ENCODE results near the gene HOMER3.

The HOMER3 gene

DNA sequence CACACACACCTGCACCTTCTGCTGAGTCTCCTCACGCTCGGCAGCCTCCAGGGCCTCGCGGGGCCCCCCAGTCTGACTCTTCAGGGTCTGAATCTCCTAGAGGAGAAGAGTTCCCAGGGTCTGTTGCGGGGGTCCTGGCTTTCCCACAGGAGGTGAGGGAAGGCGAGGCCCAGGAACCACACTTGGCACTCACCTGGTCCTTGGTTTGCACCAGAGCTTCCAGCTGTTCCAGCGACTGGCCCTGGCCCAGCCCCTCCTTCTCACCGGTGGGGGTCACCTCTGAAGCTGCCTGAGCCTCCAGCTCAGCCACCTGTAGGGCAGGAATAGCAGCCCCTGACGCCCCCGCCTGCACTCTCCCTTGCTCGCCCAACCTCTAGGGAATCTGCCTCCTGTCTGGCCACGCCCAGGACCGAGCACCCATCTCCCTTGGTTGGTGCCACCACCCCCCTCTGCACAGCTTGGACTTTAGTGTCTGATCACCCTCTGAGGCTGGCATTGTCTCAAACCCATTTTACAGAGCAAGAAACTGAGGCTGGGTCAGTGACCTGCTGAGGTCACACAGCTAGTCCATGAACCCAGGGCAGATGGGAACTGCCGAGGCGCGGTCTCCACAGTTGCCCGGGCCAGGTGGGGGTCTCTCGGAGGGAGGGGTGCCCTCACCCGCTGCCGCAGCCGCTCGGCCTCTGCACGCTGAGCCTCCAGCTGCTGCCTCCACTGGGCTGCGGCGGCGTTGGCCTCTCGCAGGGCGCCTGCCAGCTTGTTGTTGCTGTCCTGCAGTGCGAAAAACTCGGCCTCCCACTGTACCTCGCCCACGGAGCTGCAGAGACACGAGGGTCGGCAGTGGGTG is 9.5 kb downstream of the HOMER3 start:
- no peak for ATAC-seq
- TF ChIP-seq RARB (CRISPR knock-in tag; IDR thresholded peaks at IDR 0.05) (no peak), ZNF565 (CRISPR knock-in tag; conservative IDR thresholded peaks at IDR 0.05; ENCODE audit: low read depth) (no peak), BACH2 (CRISPR knock-in tag; IDR thresholded peaks at IDR 0.05; ENCODE audit: borderline replicate concordance) (no peak), CSDC2 (CRISPR knock-in tag; IDR thresholded peaks at IDR 0.05) (no peak), ZFP30 (CRISPR knock-in tag; IDR thresholded peaks at IDR 0.05) (no peak), ZFP3 (CRISPR knock-in tag; IDR thresholded peaks at IDR 0.05) (no peak), GLIS3 (CRISPR knock-in tag; IDR thresholded peaks at IDR 0.05) (no peak), ZC3H10 (CRISPR knock-in tag; IDR thresholded peaks at IDR 0.05) (no peak), SNAI2 (CRISPR knock-in tag; IDR thresholded peaks at IDR 0.05) (no peak), ESRRG (CRISPR knock-in tag; IDR thresholded peaks at IDR 0.05) (no peak), TOX (CRISPR knock-in tag; IDR thresholded peaks at IDR 0.05; ENCODE audit: borderline replicate concordance) (no peak)
- TF ChIP-seq, protein P1, sequence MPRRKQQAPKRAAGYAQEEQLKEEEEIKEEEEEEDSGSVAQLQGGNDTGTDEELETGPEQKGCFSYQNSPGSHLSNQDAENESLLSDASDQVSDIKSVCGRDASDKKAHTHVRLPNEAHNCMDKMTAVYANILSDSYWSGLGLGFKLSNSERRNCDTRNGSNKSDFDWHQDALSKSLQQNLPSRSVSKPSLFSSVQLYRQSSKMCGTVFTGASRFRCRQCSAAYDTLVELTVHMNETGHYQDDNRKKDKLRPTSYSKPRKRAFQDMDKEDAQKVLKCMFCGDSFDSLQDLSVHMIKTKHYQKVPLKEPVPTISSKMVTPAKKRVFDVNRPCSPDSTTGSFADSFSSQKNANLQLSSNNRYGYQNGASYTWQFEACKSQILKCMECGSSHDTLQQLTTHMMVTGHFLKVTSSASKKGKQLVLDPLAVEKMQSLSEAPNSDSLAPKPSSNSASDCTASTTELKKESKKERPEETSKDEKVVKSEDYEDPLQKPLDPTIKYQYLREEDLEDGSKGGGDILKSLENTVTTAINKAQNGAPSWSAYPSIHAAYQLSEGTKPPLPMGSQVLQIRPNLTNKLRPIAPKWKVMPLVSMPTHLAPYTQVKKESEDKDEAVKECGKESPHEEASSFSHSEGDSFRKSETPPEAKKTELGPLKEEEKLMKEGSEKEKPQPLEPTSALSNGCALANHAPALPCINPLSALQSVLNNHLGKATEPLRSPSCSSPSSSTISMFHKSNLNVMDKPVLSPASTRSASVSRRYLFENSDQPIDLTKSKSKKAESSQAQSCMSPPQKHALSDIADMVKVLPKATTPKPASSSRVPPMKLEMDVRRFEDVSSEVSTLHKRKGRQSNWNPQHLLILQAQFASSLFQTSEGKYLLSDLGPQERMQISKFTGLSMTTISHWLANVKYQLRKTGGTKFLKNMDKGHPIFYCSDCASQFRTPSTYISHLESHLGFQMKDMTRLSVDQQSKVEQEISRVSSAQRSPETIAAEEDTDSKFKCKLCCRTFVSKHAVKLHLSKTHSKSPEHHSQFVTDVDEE (CRISPR knock-in tag; IDR thresholded peaks at IDR 0.05), result no peak
- TF ChIP-seq, protein P2, sequence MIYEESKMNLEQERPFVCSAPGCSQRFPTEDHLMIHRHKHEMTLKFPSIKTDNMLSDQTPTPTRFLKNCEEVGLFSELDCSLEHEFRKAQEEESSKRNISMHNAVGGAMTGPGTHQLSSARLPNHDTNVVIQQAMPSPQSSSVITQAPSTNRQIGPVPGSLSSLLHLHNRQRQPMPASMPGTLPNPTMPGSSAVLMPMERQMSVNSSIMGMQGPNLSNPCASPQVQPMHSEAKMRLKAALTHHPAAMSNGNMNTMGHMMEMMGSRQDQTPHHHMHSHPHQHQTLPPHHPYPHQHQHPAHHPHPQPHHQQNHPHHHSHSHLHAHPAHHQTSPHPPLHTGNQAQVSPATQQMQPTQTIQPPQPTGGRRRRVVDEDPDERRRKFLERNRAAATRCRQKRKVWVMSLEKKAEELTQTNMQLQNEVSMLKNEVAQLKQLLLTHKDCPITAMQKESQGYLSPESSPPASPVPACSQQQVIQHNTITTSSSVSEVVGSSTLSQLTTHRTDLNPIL (CRISPR knock-in tag; IDR thresholded peaks at IDR 0.05; ENCODE audit: low read depth), result no peak

DNA sequence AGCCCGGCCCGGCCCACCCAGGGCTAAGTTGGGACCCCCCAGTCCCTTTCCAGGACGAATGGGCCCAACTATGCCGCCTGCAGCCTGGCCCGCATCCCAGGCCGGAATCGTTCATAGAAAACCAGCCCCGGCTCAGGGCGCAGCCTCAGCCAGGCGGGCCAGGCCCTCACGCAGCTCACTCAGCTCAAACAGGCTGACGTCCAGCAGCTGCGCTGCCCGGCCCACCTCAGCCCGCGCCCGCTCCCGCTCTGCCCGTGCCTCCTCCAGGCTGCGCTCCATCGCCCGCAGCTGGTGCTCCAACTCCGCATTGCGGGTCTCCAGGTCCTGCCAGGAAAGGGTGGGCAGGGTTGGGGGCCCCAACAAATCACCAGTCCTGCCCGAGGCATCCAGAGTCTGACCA is 11.7 kb downstream of the HOMER3 start:
- TF ChIP-seq, protein P3, sequence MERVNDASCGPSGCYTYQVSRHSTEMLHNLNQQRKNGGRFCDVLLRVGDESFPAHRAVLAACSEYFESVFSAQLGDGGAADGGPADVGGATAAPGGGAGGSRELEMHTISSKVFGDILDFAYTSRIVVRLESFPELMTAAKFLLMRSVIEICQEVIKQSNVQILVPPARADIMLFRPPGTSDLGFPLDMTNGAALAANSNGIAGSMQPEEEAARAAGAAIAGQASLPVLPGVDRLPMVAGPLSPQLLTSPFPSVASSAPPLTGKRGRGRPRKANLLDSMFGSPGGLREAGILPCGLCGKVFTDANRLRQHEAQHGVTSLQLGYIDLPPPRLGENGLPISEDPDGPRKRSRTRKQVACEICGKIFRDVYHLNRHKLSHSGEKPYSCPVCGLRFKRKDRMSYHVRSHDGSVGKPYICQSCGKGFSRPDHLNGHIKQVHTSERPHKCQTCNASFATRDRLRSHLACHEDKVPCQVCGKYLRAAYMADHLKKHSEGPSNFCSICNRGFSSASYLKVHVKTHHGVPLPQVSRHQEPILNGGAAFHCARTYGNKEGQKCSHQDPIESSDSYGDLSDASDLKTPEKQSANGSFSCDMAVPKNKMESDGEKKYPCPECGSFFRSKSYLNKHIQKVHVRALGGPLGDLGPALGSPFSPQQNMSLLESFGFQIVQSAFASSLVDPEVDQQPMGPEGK (CRISPR knock-in tag; IDR thresholded peaks at IDR 0.05; ENCODE audit: borderline replicate concordance), result no peak
- TF ChIP-seq, protein P4, sequence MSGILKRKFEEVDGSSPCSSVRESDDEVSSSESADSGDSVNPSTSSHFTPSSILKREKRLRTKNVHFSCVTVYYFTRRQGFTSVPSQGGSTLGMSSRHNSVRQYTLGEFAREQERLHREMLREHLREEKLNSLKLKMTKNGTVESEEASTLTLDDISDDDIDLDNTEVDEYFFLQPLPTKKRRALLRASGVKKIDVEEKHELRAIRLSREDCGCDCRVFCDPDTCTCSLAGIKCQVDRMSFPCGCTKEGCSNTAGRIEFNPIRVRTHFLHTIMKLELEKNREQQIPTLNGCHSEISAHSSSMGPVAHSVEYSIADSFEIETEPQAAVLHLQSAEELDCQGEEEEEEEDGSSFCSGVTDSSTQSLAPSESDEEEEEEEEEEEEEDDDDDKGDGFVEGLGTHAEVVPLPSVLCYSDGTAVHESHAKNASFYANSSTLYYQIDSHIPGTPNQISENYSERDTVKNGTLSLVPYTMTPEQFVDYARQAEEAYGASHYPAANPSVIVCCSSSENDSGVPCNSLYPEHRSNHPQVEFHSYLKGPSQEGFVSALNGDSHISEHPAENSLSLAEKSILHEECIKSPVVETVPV (CRISPR knock-in tag; IDR thresholded peaks at IDR 0.05), result no peak
- TF ChIP-seq, protein P2 (CRISPR knock-in tag; IDR thresholded peaks at IDR 0.05; ENCODE audit: low read depth), result no peak
- TF ChIP-seq ZFP30 (CRISPR knock-in tag; IDR thresholded peaks at IDR 0.05), result no peak
- no peak for TF ChIP-seq TCF4 (CRISPR knock-in tag; IDR thresholded peaks at IDR 0.05; ENCODE audit: borderline replicate concordance)
- TF ChIP-seq ZFP3 (CRISPR knock-in tag; IDR thresholded peaks at IDR 0.05), result no peak
- TF ChIP-seq, protein P5, sequence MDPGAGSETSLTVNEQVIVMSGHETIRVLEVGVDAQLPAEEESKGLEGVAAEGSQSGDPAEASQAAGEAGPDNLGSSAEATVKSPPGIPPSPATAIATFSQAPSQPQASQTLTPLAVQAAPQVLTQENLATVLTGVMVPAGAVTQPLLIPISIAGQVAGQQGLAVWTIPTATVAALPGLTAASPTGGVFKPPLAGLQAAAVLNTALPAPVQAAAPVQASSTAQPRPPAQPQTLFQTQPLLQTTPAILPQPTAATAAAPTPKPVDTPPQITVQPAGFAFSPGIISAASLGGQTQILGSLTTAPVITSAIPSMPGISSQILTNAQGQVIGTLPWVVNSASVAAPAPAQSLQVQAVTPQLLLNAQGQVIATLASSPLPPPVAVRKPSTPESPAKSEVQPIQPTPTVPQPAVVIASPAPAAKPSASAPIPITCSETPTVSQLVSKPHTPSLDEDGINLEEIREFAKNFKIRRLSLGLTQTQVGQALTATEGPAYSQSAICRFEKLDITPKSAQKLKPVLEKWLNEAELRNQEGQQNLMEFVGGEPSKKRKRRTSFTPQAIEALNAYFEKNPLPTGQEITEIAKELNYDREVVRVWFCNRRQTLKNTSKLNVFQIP (CRISPR knock-in tag; IDR thresholded peaks at IDR 0.05; ENCODE audit: borderline replicate concordance, low read depth), result no peak
- TF ChIP-seq BACH2 (CRISPR knock-in tag; IDR thresholded peaks at IDR 0.05; ENCODE audit: borderline replicate concordance), result no peak
- no peak for TF ChIP-seq ESRRG (CRISPR knock-in tag; IDR thresholded peaks at IDR 0.05)
- no peak for TF ChIP-seq ZNF70 (CRISPR knock-in tag; IDR thresholded peaks at IDR 0.05)
- no peak for TF ChIP-seq ZNF565 (CRISPR knock-in tag; conservative IDR thresholded peaks at IDR 0.05; ENCODE audit: low read depth)
- TF ChIP-seq ISL1 (CRISPR knock-in tag; IDR thresholded peaks at IDR 0.05), result no peak
- no peak for TF ChIP-seq RARB (CRISPR knock-in tag; IDR thresholded peaks at IDR 0.05)
- ATAC-seq, result no peak

All from SK-N-SH treated with all-trans-retinoic acid at 6 μM for 48 hours (cell line).